Dedifferentiated amniotic fluid mesenchymal stem cell (primary cell): ENCODE results near the gene TULP4.

ENCODE experiments used
- DNase-seq: peaks from one replicate; pipeline ENCODE4 v3.0.0-alpha.2; 2016; ENCODE audit errors: extremely low spot score

TULP4 gene

DNA sequence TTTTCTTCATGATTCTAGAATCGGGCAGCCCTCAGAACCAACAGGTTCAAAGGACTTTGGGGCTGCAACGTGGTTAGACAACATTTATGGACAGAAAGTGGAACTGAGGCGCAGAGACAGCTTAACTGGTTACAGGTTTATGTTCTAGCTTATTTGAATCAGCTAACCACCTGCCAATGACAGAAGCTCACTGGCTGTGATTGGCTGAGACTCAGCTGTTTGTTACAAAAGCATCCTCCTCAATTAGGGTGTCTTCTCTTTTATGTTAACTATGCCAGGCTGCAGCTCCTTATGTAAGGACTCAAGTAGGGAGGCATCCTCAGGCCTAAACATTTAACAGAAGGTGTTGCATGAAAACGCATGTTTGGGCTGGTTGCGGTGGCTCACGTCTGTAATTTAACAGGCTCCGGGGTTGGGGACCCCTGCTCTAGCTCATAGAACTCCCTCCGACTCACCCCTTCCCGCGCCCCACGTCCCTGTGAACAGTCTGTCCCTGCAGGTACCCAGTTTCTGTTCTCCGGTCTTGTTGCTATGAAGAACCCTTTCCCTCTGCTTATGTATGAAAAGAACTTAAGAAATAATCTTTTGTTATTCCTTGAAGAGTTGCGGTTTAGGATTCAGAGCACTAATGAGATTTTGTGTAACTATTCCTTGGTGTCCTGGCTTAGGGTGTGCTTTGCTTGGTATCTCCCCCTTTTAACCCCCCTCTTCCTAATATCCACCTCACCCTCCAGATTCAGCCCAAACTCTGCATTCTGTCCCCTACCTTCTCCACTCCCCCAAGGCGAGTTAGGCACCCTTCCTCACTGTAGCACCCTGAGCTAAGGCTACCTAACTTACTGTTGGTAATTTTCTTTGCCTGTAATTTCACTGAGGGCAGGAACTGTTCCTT, 246.4 kb downstream of the TULP4 start:
- no peak for DNase-seq

DNA sequence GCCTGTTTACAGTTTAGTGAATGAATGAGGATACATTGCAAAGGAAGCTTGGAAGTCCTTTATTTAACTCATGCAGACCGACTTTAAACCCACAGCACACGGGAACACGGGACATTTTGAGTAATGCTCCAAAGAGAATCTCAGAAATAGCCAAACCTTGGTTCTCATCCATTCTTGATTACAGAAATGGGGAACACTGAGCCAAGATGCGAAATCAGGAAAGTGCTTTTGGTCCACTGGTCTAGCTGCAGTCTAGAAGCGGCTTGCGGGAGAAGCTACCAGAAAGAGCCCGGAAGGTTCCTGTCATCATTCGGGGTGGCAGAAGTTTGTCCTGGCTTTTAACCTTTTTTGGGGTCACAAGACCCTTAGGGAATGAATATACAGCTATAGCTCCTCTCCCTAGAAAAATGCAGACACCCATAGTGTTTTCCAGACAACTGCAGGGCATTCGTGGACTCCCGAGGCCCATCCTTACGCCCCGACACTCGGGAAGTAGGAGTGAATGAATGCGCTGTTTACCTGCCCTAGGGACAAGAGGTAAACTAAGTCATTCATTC, 247.2 kb downstream of the TULP4 start:
- DNase-seq: no peak

DNA sequence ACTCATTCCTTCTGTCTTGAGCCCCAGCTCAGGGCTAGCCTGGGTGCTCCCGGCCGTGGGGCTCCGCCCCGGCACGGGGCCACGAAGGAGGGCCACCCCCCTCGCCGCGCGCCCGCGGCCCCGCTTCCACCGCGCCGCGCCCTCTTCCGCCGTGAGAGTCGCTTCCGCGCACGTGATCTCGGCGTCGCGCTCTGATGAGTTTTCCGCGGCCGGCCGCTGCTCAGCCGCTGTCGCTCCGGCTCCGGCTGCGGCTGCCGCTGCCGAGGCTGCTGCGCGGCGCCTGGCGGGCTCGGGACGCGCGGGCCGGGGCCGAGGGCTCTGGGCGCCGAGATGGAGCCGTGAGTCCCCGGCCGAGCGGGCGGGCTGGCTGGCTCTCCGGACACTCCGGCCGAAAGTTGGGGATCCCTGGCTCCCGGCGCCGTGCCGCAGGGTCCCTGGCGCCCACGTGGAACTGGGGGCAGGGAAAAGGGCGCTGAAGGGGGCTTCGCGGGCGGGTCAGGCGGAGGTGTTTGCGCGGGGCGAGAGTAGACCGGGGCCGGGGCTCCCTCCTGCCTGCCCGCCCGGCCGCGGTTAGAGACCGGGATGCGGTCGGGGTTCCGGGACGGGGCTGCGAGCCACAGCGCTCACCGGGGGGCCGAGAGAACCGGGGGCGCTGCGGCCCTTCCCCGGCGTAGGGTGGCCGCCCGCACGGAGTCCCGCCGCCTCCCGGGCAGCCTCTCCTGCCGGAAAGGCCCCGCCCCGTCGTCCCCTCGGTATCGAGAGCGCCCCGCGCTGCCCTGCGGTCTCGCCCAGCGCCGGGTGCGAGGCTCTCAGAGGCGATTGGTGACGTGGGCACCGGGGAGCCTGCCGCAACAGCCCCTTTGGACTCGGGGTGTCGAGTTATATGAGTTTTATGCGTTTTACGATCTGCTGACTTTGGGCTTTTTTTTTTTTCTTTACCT, 247.9 kb downstream of the TULP4 start, which contains the start of gene TMEM181:
Gene TMEM181 (plus strand): TSS at position 197 of the 941 bp plus-strand sequence. CDS start 134 bp downstream, at position 331.
- peak; percentile 61 for DNase-seq

DNA sequence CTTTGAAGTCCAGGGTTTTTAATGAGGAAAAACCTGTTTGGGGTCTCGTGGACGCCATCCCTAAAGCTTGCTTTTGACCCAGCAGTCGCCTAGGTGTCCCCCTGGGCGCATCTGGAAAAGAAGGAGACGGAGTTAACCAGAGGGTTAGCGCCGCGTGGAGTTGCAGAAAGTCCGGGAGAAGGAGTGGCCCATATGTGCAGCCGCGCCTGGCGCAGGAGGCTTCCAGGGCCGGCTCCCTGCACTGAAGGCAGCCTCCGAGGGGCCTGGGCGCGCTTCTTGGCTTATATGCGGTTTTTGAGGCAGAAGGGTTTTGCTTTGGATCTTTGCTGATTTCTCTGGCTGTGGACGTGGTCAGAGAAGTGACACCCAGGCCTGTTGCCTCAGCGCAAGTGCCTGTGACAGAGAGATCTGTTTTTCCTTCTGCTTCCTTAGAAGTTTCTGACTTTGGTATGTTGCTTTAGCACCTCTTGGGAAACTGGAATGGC, 248.6 kb downstream of the TULP4 start:
- no peak for DNase-seq
